Measurements from ENCODE around the gene CEMP1.
"Not testable (repeated sequence)": the region's sequence is repeated elsewhere in the genome, so short reads cannot be mapped to it uniquely, and the experiment has no call there.

The CEMP1 gene

DNA sequence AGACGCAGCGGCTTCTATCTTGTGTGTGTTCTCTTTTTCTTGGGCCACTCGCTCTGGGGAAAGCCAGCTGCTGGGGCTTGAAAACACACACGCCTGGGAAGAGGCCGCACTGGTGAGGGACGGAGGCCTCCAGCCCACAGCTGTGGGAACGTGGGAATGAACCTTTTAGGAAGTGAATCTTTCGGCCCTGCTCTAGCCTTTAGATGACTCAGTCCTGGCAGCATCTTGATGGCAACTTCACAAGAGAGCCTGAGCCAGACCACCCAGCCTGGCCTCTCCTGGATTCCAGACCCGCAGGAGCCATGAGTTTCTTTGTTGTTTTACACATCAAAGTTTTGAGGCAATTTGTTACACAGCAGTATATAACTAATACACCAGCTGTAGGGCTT is 4.4 kb upstream of the CEMP1 start:
- peak; percentile 63 for DNase-seq (ENCODE audit: low spot score)

DNA sequence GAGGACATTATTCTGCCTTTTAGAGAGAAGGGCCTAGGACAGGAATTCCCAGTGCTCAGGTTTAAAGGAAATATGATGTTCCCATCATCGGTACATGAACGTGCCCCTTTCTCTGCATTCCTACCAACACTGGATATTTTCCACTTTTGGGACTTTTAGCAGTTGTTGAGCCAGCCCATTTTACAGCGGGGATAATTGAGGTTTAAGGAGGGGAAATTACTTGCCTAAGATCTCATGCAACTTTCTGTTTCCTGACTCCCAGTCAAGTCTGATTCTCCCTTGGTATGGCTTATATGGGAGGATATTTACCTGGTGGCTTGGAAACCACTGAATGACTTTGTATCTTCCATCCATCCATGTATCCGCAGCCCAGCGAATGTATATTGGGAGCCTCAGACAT is 3.1 kb upstream of the CEMP1 start:
- DNase-seq (ENCODE audit: low spot score) = not testable (repeated sequence)

DNA sequence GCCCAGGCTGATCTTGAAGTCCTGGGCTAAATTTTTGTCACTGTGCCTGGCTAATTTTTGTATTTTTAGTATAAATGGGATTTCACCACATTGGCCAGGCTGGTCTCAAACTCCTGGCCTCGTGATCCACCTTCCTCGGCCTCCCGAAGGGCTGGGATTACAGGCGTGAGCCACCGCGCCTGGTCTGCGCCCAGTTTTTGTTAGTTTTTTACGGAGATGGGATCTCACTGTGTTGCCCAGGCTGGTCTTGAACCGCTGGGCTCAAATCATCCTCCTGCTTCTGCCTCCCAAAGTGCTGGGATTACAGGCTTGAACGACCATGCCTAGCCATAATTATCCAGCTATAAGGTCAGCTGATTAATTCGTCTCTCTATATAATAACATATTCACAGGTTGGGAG is 2.7 kb upstream of the CEMP1 start:
- DNase-seq (ENCODE audit: low spot score) = no peak

DNA sequence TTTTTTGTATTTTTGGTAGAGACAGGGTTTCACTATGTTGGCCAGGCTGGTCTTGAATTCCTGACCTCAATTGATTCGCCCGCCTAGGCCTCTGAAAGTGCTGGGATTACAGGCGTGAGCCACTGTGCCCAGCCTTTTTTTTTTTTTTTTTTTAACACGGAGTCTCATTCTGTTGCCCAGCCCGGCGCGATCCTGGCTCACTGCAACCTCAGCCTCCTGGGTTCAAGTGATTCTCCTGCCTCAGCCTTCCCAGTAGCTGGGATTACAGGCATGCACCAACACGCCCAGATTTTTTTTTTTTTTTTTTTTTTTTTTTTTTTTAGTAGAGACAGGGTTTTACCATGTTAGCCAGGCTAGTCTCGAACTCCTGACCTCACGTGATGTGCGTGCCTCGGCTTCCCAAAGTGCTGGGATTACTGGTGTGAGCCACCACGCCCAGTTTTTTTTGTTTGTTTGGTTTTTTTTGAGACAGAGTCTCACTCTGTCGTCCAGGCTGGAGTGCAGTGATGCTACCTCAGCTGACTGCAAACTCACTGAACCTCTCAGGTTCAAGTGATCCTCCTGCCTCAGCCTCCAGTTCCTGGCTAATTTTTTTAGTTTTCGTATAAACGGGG is 2.0 kb upstream of the CEMP1 start:
- not testable (repeated sequence) for DNase-seq (ENCODE audit: low spot score)

- no peak for DNase-seq (ENCODE audit: low spot score)
These were observed 1.4 kb upstream of the CEMP1 start for GRCh38 chr16:2532494-2533141.

- DNase-seq (ENCODE audit: low spot score) = peak; percentile 98
These were observed 687 bp upstream of the CEMP1 start for GRCh38 chr16:2531696-2532493.

DNA sequence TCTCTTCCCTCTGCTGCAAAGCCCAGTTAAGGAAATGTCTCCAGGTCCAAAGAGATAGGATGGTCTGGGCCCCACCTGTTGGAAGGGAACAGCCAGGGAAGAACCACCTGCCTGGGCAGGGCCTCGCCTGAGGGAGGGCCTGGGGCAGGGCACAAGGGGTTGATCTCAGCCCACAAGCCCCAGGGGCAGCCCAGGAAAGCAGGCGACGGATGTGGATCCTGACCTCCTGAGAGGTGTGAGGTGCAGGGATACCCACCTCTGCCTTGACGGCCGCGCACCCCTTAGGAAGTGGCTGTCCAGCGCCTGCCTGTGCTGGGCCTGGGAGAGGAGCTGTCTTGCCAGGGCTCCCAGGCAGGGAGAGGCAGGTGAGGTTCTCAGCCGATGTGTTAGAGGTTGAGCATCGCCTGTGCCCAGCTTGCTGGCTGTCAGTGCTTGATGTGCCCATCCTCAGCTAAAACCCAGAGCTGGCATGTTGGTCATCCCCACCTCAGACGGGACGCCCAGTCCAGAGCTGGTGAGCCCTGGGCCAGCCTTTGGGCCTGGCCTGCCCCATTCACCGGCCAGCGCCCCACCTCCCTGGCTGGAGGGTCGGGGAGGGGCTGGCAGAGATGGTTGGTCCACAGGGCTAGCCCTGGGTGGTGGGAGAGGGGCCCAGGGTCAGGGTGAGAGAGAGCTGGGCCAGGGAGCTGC is 434 bp downstream of the CEMP1 start:
- no peak for DNase-seq (ENCODE audit: low spot score)

DNA sequence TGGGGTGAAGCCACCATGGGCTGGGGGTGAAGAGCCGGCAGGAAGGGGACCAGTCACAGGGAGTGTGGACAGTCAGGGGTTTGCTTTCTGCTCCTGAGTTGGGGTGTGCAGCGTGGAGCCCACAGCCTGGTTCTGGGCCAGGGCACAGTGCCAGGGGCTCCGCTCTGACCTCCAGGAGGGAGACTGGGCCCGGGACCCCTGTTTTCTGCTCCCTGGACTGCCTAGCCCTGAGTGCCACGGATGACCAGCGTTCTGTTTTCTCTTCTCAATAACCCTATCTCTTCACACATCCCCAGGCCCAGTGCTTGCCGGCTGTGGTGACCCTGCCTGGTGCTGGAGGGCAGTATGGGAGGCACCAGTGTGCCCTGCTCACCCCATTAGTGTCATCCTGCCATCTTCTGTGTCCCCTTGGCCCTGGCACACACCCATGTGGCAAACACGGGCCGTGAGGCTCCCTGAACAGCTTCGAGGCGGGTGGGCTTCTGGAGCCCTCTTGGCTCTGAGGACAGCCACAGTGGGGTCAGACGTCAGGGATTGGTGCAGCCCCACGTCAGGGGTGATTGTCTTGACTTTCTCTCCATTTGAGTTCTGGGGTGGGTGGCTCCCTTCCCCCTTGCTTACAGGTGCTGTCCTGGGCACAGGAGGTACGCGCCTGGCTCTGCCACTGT is 1.1 kb downstream of the CEMP1 start:
- no peak for DNase-seq (ENCODE audit: low spot score)

GRCh38 chr16:2529061-2529931 is 1.9 kb downstream of the CEMP1 start:
- no peak for DNase-seq (ENCODE audit: low spot score)

GRCh38 chr16:2528161-2529060 is 2.8 kb downstream of the CEMP1 start:
- no peak for DNase-seq (ENCODE audit: low spot score)

- DNase-seq (ENCODE audit: low spot score) = no peak
These were observed 3.5 kb downstream of the CEMP1 start for GRCh38 chr16:2527784-2528100.

- DNase-seq (ENCODE audit: low spot score) = no peak
These were observed 4.0 kb downstream of the CEMP1 start for GRCh38 chr16:2527071-2527783.

DNA sequence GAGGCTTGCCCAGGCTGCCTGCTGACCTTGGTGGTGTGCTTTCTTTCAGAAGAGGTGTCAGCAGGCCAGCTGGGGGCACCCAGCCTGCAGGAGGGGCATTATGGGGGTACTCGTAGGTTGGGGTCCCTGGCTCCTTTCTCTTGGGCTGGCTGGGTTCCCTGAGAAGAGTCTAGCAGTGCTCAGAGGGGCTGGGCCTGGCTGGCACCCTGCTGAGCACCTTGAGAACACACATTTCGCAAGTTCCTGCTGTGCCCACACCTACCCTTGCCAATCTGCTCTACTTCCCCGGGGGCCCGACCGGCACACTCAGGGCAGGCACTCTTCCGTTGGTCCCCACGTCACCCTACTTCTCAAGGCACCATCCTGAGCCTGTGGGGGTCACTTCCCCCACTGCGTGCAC is 5.1 kb downstream of the CEMP1 start:
- no peak for DNase-seq (ENCODE audit: low spot score)

- DNase-seq (ENCODE audit: low spot score) = no peak
These were observed 6.8 kb downstream of the CEMP1 start for GRCh38 chr16:2524339-2524938.

- DNase-seq (ENCODE audit: low spot score) = no peak
These were observed 7.4 kb downstream of the CEMP1 start for GRCh38 chr16:2523801-2524231.

- no peak for DNase-seq (ENCODE audit: low spot score)
These were observed 10.2 kb downstream of the CEMP1 start for GRCh38 chr16:2520784-2521531.

DNA sequence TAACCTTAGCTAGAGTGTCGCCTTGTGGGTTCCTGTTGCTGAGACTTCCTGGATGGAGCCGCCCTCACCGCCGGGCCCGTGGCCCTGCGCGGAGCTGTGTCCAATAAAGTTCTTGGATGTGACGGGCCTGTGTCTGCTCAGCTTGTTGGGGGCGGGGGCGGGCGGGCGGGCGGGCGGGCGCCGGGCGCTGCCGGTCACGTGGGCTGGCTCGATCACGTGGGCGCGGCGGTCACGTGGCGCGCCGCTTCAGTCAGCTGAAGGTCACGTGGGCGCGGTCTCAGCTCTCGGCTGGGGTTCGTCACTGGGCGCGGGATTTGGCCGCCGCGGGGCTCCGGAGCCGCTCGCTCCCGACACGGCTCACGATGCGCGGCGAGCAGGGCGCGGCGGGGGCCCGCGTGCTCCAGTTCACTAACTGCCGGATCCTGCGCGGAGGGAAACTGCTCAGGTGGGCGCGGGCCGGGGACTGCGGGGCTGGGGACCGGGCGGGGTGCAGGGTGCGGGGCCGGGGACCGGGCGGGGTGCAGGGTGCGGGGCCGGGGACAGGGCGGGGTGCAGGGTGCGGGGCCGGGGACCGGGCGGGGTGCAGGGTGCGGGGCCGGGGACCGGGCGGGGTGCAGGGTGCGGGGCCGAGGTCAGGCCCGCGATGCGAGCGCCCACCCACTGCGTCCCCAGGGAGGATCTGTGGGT is 11.0 kb downstream of the CEMP1 start, which contains the start of gene AMDHD2:
Gene AMDHD2 (plus strand): TSS at position 275 of the 687 bp plus-strand sequence. CDS start 88 bp downstream, at position 363.
- peak; percentile 97 for DNase-seq (ENCODE audit: low spot score)

GRCh38 chr16:2519711-2520080 is 11.5 kb downstream of the CEMP1 start:
- DNase-seq (ENCODE audit: low spot score) = no peak

Data from AG08395 (cell line).